H1 (cell line): ENCODE data around the gene RHEX. TPM values are rescaled to one million over a fixed set of nuclear protein-coding genes. Genes with fewer than 3 reads are reported as not detected.

Source experiments
- CTCF ChIA-PET: fragments of 300-600 bp; sonication (Branson Sonifier 250); formaldehyde crosslinking; loops from one replicate; lab custom pipeline; 2021; ENCODE audit not compliant: partially characterized antibody; lab: Charles Lee
- POLR2A ChIA-PET: fragments of 300-600 bp; sonication (Branson Sonifier 250); formaldehyde crosslinking; loops from one replicate; lab custom pipeline; 2021; ENCODE audit warnings: inconsistent platforms; ENCODE audit not compliant: partially characterized antibody; lab: Charles Lee
- DNase-seq, 2 experiments: peaks; one replicate each; pipeline versions ENCODE4 v3.0.0 to v3.0.0-alpha.2; 2010 to 2022; ENCODE audit warnings: low spot score in 2 of 2, low read depth in 1 of 2, mixed read lengths in 1 of 2
- FAIRE-seq: peaks from 2 replicates; lab custom pipeline; 2011; peaks lifted over from hg19 to GRCh38; lab: Jason Lieb, UNC
- H2AFZ ChIP-seq: 2 replicates; pipeline ENCODE4 v1.8.1; 2012; ENCODE audit warnings: low read length, inconsistent platforms
- H2AK5ac ChIP-seq: 2 replicates; pipeline ENCODE4 v1.6.1; 2013; ENCODE audit warnings: low read depth, low read length
- H2BK120ac ChIP-seq: replicated peaks from 2 replicates; pipeline ENCODE3; 2013; ENCODE audit warnings: low read depth, low read length, inconsistent platforms
- H2BK12ac ChIP-seq: 2 replicates; pipeline ENCODE4 v1.6.1; 2013; ENCODE audit warnings: low read depth, low read length
- H2BK15ac ChIP-seq: 2 replicates; pipeline ENCODE4 v1.6.1; 2013; ENCODE audit warnings: low read length
- H2BK20ac ChIP-seq: 2 replicates; pipeline ENCODE4 v1.6.1; 2013; ENCODE audit warnings: low read length
- H2BK5ac ChIP-seq: 2 replicates; pipeline ENCODE4 v1.6.1; 2013; ENCODE audit warnings: low read depth, low read length
- H3K14ac ChIP-seq: 2 replicates; pipeline ENCODE4 v1.6.1; 2013; ENCODE audit warnings: inconsistent platforms; ENCODE audit not compliant: insufficient read length
- H3K18ac ChIP-seq: 2 replicates; pipeline ENCODE4 v1.6.1; 2013; ENCODE audit warnings: low read length; ENCODE audit errors: extremely low read depth
- H3K23ac ChIP-seq: 2 replicates; pipeline ENCODE4 v1.6.1; 2013; ENCODE audit warnings: inconsistent platforms; ENCODE audit not compliant: insufficient read length
- H3K23me2 ChIP-seq: 2 replicates; pipeline ENCODE4 v1.6.1; 2013; ENCODE audit warnings: low read depth, low read length
- H3K27ac ChIP-seq: 2 replicates; pipeline ENCODE4 v1.6.1; 2011; ENCODE audit warnings: low read depth, low read length, inconsistent platforms
- H3K27me3 ChIP-seq, 4 experiments: replicated peaks in 1 of 4; 1 replicate in 1 of 4; 2 replicates in 3 of 4; pipeline versions ENCODE4 v1.6.1 to v1.8.1; 2011 to 2013; ENCODE audit warnings: low read length in 3 of 4, mild to moderate bottlenecking in 3 of 4, inconsistent platforms in 2 of 4, mixed read lengths in 2 of 4, moderate library complexity in 1 of 4; ENCODE audit not compliant: control insufficient read depth in 3 of 4, insufficient read depth in 3 of 4; ENCODE audit errors: extremely low read depth in 1 of 4
- H3K36me3 ChIP-seq, 4 experiments: 2 replicates each; pipeline versions ENCODE4 v1.6.1 to v1.8.1; 2011 to 2013; ENCODE audit warnings: mild to moderate bottlenecking in 4 of 4, low read length in 3 of 4, moderate library complexity in 2 of 4, control low read depth in 1 of 4, inconsistent platforms in 1 of 4; ENCODE audit not compliant: insufficient read depth in 4 of 4, control insufficient read depth in 2 of 4
- H3K4ac ChIP-seq: replicated peaks from 2 replicates; pipeline ENCODE3; 2013; ENCODE audit warnings: low read length, low read depth, mixed read lengths, inconsistent platforms; ENCODE audit not compliant: insufficient read length
- H3K4me1 ChIP-seq, 4 experiments: replicated peaks in 1 of 4; 1 replicate in 1 of 4; 2 replicates in 3 of 4; pipeline versions ENCODE4 v1.6.1 to v1.8.1; 2011 to 2013; ENCODE audit warnings: low read length in 3 of 4, inconsistent platforms in 2 of 4, mixed read lengths in 1 of 4; ENCODE audit not compliant: insufficient read depth in 4 of 4, control insufficient read depth in 3 of 4
- H3K4me2 ChIP-seq, 2 experiments: 2 replicates each; pipeline versions ENCODE4 v1.6.1 to v1.8.1; 2011 to 2013; ENCODE audit warnings: low read depth in 2 of 2, low read length in 2 of 2, control low read depth in 1 of 2, inconsistent platforms in 1 of 2, mild to moderate bottlenecking in 1 of 2; ENCODE audit not compliant: insufficient read depth in 1 of 2
- H3K4me3 ChIP-seq, 4 experiments: fragments of 200-600, 300-600 bp in 1 of 4; sonication (generic), shearing (Covaris generic), sonication (Bioruptor Twin) in 1 of 4; 2 replicates each; pipeline versions ENCODE4 v1.5.1 to v1.8.1; 2011 to 2016; ENCODE audit warnings: low read length in 4 of 4, low read depth in 3 of 4, control low read depth in 2 of 4, inconsistent platforms in 2 of 4, mild to moderate bottlenecking in 2 of 4, mixed read lengths in 1 of 4, moderate library complexity in 1 of 4; ENCODE audit not compliant: insufficient read depth in 2 of 4; ENCODE audit errors: extremely low read depth in 1 of 4
- H3K56ac ChIP-seq: replicated peaks from 2 replicates; pipeline ENCODE3; 2013; ENCODE audit warnings: low read depth, mild to moderate bottlenecking, mixed read lengths, low read length, inconsistent platforms; ENCODE audit not compliant: insufficient read length
- H3K79me1 ChIP-seq: 2 replicates; pipeline ENCODE4 v1.6.1; 2013; ENCODE audit warnings: low read depth, low read length, control low read depth
- H3K79me2 ChIP-seq, 2 experiments: 2 replicates each; pipeline versions ENCODE4 v1.6.1 to v1.8.1; 2012 to 2013; ENCODE audit warnings: low read length in 2 of 2, mild to moderate bottlenecking in 2 of 2, inconsistent platforms in 1 of 2; ENCODE audit not compliant: insufficient read depth in 2 of 2, control insufficient read depth in 1 of 2
- H3K9ac ChIP-seq, 4 experiments: replicated peaks in 1 of 4; 1 replicate in 1 of 4; 2 replicates in 3 of 4; pipeline versions ENCODE4 v1.6.1 to v1.8.1; 2011 to 2013; ENCODE audit warnings: low read depth in 3 of 4, low read length in 3 of 4, control low read depth in 2 of 4, mild to moderate bottlenecking in 2 of 4, moderate library complexity in 2 of 4, inconsistent platforms in 1 of 4; ENCODE audit errors: extremely low read depth in 1 of 4
- H3K9me3 ChIP-seq, 2 experiments: 2 replicates each; pipeline versions ENCODE4 v1.6.1 to v1.8.1; 2012 to 2013; ENCODE audit warnings: mild to moderate bottlenecking in 2 of 2, moderate library complexity in 2 of 2, control low read depth in 1 of 2, inconsistent platforms in 1 of 2, low read depth in 1 of 2, low read length in 1 of 2, mixed read lengths in 1 of 2; ENCODE audit not compliant: insufficient read depth in 2 of 2
- H4K20me1 ChIP-seq, 2 experiments: replicated peaks in 1 of 2; 2 replicates each; pipeline versions ENCODE3 to v1.8.1; 2011 to 2013; ENCODE audit warnings: inconsistent platforms in 2 of 2, low read length in 2 of 2, mild to moderate bottlenecking in 1 of 2; ENCODE audit not compliant: insufficient read depth in 2 of 2, control insufficient read depth in 1 of 2
- H4K5ac ChIP-seq: 2 replicates; pipeline ENCODE4 v1.6.1; 2013; ENCODE audit warnings: low read length, low read depth, mixed read lengths, inconsistent platforms; ENCODE audit not compliant: insufficient read length
- H4K8ac ChIP-seq: 2 replicates; pipeline ENCODE4 v1.8.0; 2013; ENCODE audit warnings: mild to moderate bottlenecking, moderate library complexity, low read length, inconsistent platforms; ENCODE audit not compliant: insufficient read depth; ENCODE audit errors: extremely low read depth
- H4K91ac ChIP-seq: replicated peaks from 2 replicates; pipeline ENCODE3; 2013; ENCODE audit warnings: low read length, mixed read lengths, inconsistent platforms; ENCODE audit not compliant: insufficient read length
- BACH1 ChIP-seq: IDR thresholded peaks from 2 replicates; pipeline ENCODE4 v1.6.1; 2012; ENCODE audit warnings: low read length, improper control_type of control experiment
- CBX8 ChIP-seq: fragments of 300-800, 300-1000 bp; sonication (generic); IDR thresholded peaks from 2 replicates; pipeline ENCODE4 v1.7.1; 2016; ENCODE audit warnings: low read depth, low read length, borderline replicate concordance
- E2F6 ChIP-seq: IDR thresholded peaks from 2 replicates; pipeline ENCODE4 v1.6.1; 2012; ENCODE audit warnings: inconsistent platforms
- EZH2 ChIP-seq: fragments of 200-600 bp; sonication (generic); IDR thresholded peaks from 2 replicates; pipeline ENCODE4 v1.7.1; 2012; ENCODE audit warnings: low read depth, mild to moderate bottlenecking, moderate library complexity, low read length, inconsistent platforms; ENCODE audit not compliant: severe bottlenecking
- HDAC6 ChIP-seq: IDR thresholded peaks from one replicate; pipeline ENCODE4 v1.7.1; 2012; ENCODE audit warnings: low read depth, mild to moderate bottlenecking, inconsistent platforms, low read length, moderate library complexity
- MAFK ChIP-seq: IDR thresholded peaks from 2 replicates; pipeline ENCODE4 v1.6.1; 2012; ENCODE audit warnings: low read depth, mild to moderate bottlenecking, improper control_type of control experiment, low read length
- MAX ChIP-seq: IDR thresholded peaks from 2 replicates; pipeline ENCODE4 v1.6.1; 2012; ENCODE audit warnings: inconsistent platforms
- SP1 ChIP-seq: IDR thresholded peaks from 2 replicates; pipeline ENCODE4 v1.6.1; 2011; ENCODE audit warnings: low read depth, low read length
- SP2 ChIP-seq: IDR thresholded peaks from 2 replicates; pipeline ENCODE4 v1.6.1; 2012; ENCODE audit warnings: mild to moderate bottlenecking, low read length, inconsistent platforms
- TBP ChIP-seq: IDR thresholded peaks from 2 replicates; pipeline ENCODE4 v1.6.1; 2011; ENCODE audit warnings: low read depth, low read length, improper control_type of control experiment
- TCF12 ChIP-seq: IDR thresholded peaks from 2 replicates; pipeline ENCODE4 v1.6.1; 2011; ENCODE audit warnings: low read depth, mild to moderate bottlenecking, low read length
- ZNF274 ChIP-seq: IDR thresholded peaks from 2 replicates; pipeline ENCODE4 v1.7.0; 2012; ENCODE audit warnings: low read length, borderline replicate concordance; ENCODE audit errors: extremely low read depth
- WGBS, 2 experiments: shearing (Covaris generic) in 1 of 2; methylation state at CpG; one replicate each; pipeline versions ENCODE4 v1.1.6 to v1.1.7; 2013 to 2015; ENCODE audit warnings: low lambda C conversion rate in 2 of 2, mixed read lengths in 2 of 2, inconsistent platforms in 1 of 2, low coverage in 1 of 2, missing lambda C conversion rate in 1 of 2; ENCODE audit not compliant: insufficient replicate concordance in 2 of 2, insufficient coverage in 1 of 2, insufficient read length in 1 of 2; ENCODE audit errors: extremely low coverage in 1 of 2, missing lambda C conversion rate in 1 of 2; 5-methylcytosine and 5-hydroxymethylcytosine counted together
- polyA plus RNA-seq, 7 experiments: library from polyadenylated mRNA; depleted of rRNA in 3 of 7; stranded (reverse) in 5 of 7; unstranded in 2 of 7; fragments of >200 nt in 5 of 7; fragments of 200-250 nt in 2 of 7; gene quantifications; 1 replicate in 5 of 7; 2 replicates in 1 of 7; 4 replicates in 1 of 7; pipeline versions ENCODE4 v1.2.1 to v1.2.3, GENCODE V29; 2011 to 2013; ENCODE audit warnings: missing spikeins in 2 of 7, mixed read lengths in 2 of 7
- total RNA-seq: library from RNA; stranded (reverse); fragmentation: NEBNext Ultra II Directional; extraction: Animal tissue kit (Norgen Biotek cat#: 25700); gene quantifications from 2 replicates; pipeline ENCODE4 v1.2.1, GENCODE V29; 2021

Gene RHEX
- total and polyA plus RNA-seq, 2 of the 8 experiments (the other 6 are each of a cell fraction or from before 2014, with no cell fraction given) = not detected

GRCh38 chr1:206142770-206143169 lies 89.8 kb downstream of the RHEX start:
- H3K14ac ChIP-seq = no peak overlapping the region
- no peak overlapping the region for H3K56ac ChIP-seq
- H2BK20ac ChIP-seq = no peak overlapping the region
- no peak overlapping the region for H3K9ac ChIP-seq
- ChIA-PET POLR2A (no interaction called here), CTCF (no interaction called here)
- FAIRE-seq (no peak), DNase-seq (no peak)
- no peak overlapping the region for H3K4me2 ChIP-seq
- no peak overlapping the region for H2AK5ac ChIP-seq
- no peak overlapping the region for H2BK15ac ChIP-seq
- H3K27me3 ChIP-seq = no peaks in the 10 kb centered on the region
- no peaks in the 10 kb centered on the region for H3K79me1 ChIP-seq
- no peak overlapping the region for H3K27ac ChIP-seq
- WGBS, 2 experiments = 82% methylated on average over 2 of the region's 2 CpGs; no CpG with 5 or more reads in 1 of the 2 experiments
- no peak overlapping the region for H4K5ac ChIP-seq
- no peak overlapping the region for H3K18ac ChIP-seq
- no peaks in the 10 kb centered on the region for H3K79me2 ChIP-seq
- H4K91ac ChIP-seq = no peak overlapping the region
- H3K4me1 ChIP-seq = no peaks in the 10 kb centered on the region
- no peak overlapping the region for H3K4ac ChIP-seq
- H3K4me3 ChIP-seq = no peak overlapping the region
- no peaks in the 10 kb centered on the region; a peak in 1 of 4 replicates for H3K9me3 ChIP-seq
- H4K8ac ChIP-seq = no peak overlapping the region
- H2BK120ac ChIP-seq = no peak overlapping the region
- H2BK5ac ChIP-seq = no peak overlapping the region
- no peak overlapping the region for H2BK12ac ChIP-seq
- no peak overlapping the region for H3K23ac ChIP-seq
- no peaks in the 10 kb centered on the region for H3K36me3 ChIP-seq
- no peak overlapping the region for H2AFZ ChIP-seq
- H3K23me2 ChIP-seq = no peaks in the 10 kb centered on the region
- H4K20me1 ChIP-seq = no peaks in the 10 kb centered on the region
- TF ChIP-seq TCF12 = no peak
- TF ChIP-seq TBP = no peak
- no peak for TF ChIP-seq BACH1
- TF ChIP-seq MAX = no peak
- TF ChIP-seq E2F6 = no peak
- no peak for TF ChIP-seq SP1
- TF ChIP-seq SP2 = no peak
- no peak for TF ChIP-seq ZNF274
- TF ChIP-seq EZH2 = no peak
- no peak for TF ChIP-seq MAFK
- no peak for TF ChIP-seq CBX8
- TF ChIP-seq HDAC6 = no peak
